HepG2 (cell line): ENCODE data around the gene CCDC181. TPM values are rescaled to one million over a fixed set of nuclear protein-coding genes. Genes with fewer than 3 reads are reported as not detected.

Experiments
- BCL6 ChIP-seq: IDR thresholded peaks from 2 replicates; pipeline ENCODE4 v1.6.1; 2016; ENCODE audit warnings: missing genetic modification reagents, missing compliant biosample characterization
- CCAR2 ChIP-seq: fragments of 200-400 bp; formaldehyde crosslinking; optimal IDR thresholded peaks from 2 replicates; pipeline ENCODE3; 2018; ENCODE audit warnings: low read depth, mild to moderate bottlenecking, low read length, moderate library complexity
- CREB1 ChIP-seq, 2 experiments: fragments of 450-650 bp in 1 of 2; IDR thresholded peaks; 2 replicates each; pipeline ENCODE4 v1.6.1; 2016 to 2017; ENCODE audit warnings: control low read depth in 1 of 2, mild to moderate bottlenecking in 1 of 2, missing compliant biosample characterization in 1 of 2, missing genetic modification characterization in 1 of 2
- HNRNPLL ChIP-seq: fragments of 200-400 bp; formaldehyde crosslinking; IDR thresholded peaks from 2 replicates; pipeline ENCODE4 v1.6.1; 2017; ENCODE audit warnings: mild to moderate bottlenecking, low read depth, low read length; ENCODE audit not compliant: poor library complexity, severe bottlenecking
- MYC ChIP-seq: sonication (generic); formaldehyde crosslinking; IDR thresholded peaks from 2 replicates; pipeline ENCODE4 v1.9.0; 2021; ENCODE audit warnings: missing genetic modification reagents, borderline replicate concordance
- NFKBIZ ChIP-seq: IDR thresholded peaks from 2 replicates; pipeline ENCODE4 v1.6.1; 2018; ENCODE audit warnings: missing genetic modification reagents, missing compliant biosample characterization
- SP5 ChIP-seq: IDR thresholded peaks from 2 replicates; pipeline ENCODE4 v1.6.1; 2016; ENCODE audit warnings: low read depth, borderline replicate concordance
- TCF7 ChIP-seq: sonication (generic); IDR thresholded peaks from 2 replicates; pipeline ENCODE4 v1.6.1; 2016; ENCODE audit warnings: antibody characterized with exemption, low read depth
- TEAD2 ChIP-seq: sonication (generic); formaldehyde crosslinking; IDR thresholded peaks from 2 replicates; pipeline ENCODE4 v1.9.0; 2021; ENCODE audit warnings: missing genetic modification reagents
- YY1 ChIP-seq: IDR thresholded peaks from 2 replicates; pipeline ENCODE4 v1.6.1; 2011; ENCODE audit warnings: low read length, low read depth, moderate library complexity, mild to moderate bottlenecking; ENCODE audit not compliant: insufficient read depth, insufficient replicate concordance
- ZNF136 ChIP-seq: sonication (generic); formaldehyde crosslinking; IDR thresholded peaks from 2 replicates; pipeline ENCODE4 v1.8.1; 2022; ENCODE audit warnings: low read depth, mild to moderate bottlenecking, moderate library complexity, missing genetic modification reagents
- ZNF24 ChIP-seq: fragments of 450-650 bp; IDR thresholded peaks from 2 replicates; pipeline ENCODE4 v1.6.1; 2017; ENCODE audit warnings: antibody characterized with exemption, mild to moderate bottlenecking
- ZNF496 ChIP-seq: sonication (generic); formaldehyde crosslinking; IDR thresholded peaks from 2 replicates; pipeline ENCODE4 v1.8.1; 2023; ENCODE audit warnings: mild to moderate bottlenecking, moderate library complexity, missing genetic modification reagents; ENCODE audit not compliant: insufficient replicate concordance
- ZNF598 ChIP-seq: sonication (generic); formaldehyde crosslinking; IDR thresholded peaks from 2 replicates; pipeline ENCODE4 v1.5.1; 2020; ENCODE audit warnings: mild to moderate bottlenecking, missing genetic modification reagents, borderline replicate concordance
- ZNF616 ChIP-seq: sonication (generic); formaldehyde crosslinking; IDR thresholded peaks from 2 replicates; pipeline ENCODE4 v1.5.0; 2020; ENCODE audit warnings: low read depth, mild to moderate bottlenecking, missing genetic modification reagents
- ZSCAN25 ChIP-seq: sonication (generic); formaldehyde crosslinking; IDR thresholded peaks from 2 replicates; pipeline ENCODE4 v1.8.0; 2022; ENCODE audit warnings: mild to moderate bottlenecking, missing genetic modification reagents
- polyA plus RNA-seq, 8 experiments: library from polyadenylated mRNA; depleted of rRNA in 3 of 8; stranded (reverse) in 7 of 8; unstranded in 1 of 8; fragments of >200 nt; fragmentation: Illumina TruSeq in 4 of 8; extraction: Trizol in 4 of 8; gene quantifications; 2 replicates each; pipeline versions ENCODE4 v1.2.1 to v1.2.3, GENCODE V29; 2011 to 2016; ENCODE audit warnings: low read depth in 4 of 8, missing spikeins in 1 of 8, mixed read lengths in 1 of 8; ENCODE audit not compliant: insufficient read depth in 1 of 8
- total RNA-seq, 5 experiments: library from RNA; depleted of rRNA; stranded (reverse); fragments of >200 nt; fragmentation: Illumina TruSeq; extraction: Trizol; gene quantifications; 2 replicates each; pipeline ENCODE4 v1.2.3, GENCODE V29; 2016; ENCODE audit warnings: low read depth in 1 of 5
- TF ChIP-seq, protein P1 (sequence below): sonication (generic); formaldehyde crosslinking; IDR thresholded peaks from 2 replicates; pipeline ENCODE4 v1.9.0; 2021; ENCODE audit warnings: mild to moderate bottlenecking, missing genetic modification reagents

The CCDC181 gene
- total and polyA plus RNA-seq, 2 of the 13 experiments (the other 11 are each of a cell fraction or from before 2014, with no cell fraction given), result 0.07 TPM; not detected in 1

DNA sequence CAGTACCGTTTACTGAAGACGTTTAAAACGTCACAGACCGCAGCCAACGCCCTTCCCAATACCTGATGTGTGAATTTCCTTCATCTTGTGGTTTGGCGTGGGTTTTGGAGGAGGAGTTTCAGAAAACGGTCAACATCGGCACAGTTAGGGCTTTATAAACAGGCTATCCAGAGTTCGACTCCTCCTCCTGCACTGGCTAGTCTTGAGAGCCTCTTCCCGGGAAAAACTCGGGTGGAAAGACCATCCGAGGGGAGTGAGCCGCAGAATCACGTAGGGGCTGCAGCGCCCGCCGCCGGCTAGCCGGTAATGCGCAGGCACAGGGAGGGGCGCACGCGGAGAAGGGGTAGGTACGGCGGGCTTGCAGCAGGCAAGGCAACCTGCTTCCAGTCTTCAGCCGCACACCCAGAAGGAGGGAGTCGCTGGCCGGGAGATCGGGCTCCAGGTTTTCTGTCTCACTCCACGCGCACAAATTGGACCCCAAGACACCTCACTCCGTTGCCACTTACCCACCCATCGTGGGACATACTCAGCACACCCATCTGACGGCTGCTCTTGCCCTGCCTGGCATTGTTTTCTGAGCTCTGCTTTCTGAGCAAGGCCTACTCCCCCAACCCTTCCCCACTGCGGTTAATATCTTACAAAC is 33.0 kb upstream of the CCDC181 start (continued):
- TF ChIP-seq CCAR2, result no peak
- TF ChIP-seq TCF7, result no peak
- no peak for TF ChIP-seq CREB1 (IDR thresholded peaks at IDR 0.05)
- no peak for TF ChIP-seq CREB1 (CRISPR knock-in tag; IDR thresholded peaks at IDR 0.05)
- no peak for TF ChIP-seq BCL6 (CRISPR knock-in tag)
- no peak for TF ChIP-seq TEAD2
- peak; percentile 69 for TF ChIP-seq ZSCAN25 (CRISPR knock-in tag)
- peak; percentile 71 for TF ChIP-seq HNRNPLL
- TF ChIP-seq, protein P1, sequence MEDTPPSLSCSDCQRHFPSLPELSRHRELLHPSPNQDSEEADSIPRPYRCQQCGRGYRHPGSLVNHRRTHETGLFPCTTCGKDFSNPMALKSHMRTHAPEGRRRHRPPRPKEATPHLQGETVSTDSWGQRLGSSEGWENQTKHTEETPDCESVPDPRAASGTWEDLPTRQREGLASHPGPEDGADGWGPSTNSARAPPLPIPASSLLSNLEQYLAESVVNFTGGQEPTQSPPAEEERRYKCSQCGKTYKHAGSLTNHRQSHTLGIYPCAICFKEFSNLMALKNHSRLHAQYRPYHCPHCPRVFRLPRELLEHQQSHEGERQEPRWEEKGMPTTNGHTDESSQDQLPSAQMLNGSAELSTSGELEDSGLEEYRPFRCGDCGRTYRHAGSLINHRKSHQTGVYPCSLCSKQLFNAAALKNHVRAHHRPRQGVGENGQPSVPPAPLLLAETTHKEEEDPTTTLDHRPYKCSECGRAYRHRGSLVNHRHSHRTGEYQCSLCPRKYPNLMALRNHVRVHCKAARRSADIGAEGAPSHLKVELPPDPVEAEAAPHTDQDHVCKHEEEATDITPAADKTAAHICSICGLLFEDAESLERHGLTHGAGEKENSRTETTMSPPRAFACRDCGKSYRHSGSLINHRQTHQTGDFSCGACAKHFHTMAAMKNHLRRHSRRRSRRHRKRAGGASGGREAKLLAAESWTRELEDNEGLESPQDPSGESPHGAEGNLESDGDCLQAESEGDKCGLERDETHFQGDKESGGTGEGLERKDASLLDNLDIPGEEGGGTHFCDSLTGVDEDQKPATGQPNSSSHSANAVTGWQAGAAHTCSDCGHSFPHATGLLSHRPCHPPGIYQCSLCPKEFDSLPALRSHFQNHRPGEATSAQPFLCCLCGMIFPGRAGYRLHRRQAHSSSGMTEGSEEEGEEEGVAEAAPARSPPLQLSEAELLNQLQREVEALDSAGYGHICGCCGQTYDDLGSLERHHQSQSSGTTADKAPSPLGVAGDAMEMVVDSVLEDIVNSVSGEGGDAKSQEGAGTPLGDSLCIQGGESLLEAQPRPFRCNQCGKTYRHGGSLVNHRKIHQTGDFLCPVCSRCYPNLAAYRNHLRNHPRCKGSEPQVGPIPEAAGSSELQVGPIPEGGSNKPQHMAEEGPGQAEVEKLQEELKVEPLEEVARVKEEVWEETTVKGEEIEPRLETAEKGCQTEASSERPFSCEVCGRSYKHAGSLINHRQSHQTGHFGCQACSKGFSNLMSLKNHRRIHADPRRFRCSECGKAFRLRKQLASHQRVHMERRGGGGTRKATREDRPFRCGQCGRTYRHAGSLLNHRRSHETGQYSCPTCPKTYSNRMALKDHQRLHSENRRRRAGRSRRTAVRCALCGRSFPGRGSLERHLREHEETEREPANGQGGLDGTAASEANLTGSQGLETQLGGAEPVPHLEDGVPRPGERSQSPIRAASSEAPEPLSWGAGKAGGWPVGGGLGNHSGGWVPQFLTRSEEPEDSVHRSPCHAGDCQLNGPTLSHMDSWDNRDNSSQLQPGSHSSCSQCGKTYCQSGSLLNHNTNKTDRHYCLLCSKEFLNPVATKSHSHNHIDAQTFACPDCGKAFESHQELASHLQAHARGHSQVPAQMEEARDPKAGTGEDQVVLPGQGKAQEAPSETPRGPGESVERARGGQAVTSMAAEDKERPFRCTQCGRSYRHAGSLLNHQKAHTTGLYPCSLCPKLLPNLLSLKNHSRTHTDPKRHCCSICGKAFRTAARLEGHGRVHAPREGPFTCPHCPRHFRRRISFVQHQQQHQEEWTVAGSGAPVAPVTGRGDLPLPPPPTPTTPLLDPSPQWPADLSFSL (CRISPR knock-in tag), result no peak
- TF ChIP-seq NFKBIZ (CRISPR knock-in tag), result no peak
- TF ChIP-seq YY1, result no peak
- TF ChIP-seq SP5 (CRISPR knock-in tag), result 0 out of 2 replicates have a peak, but pooled peaks have one; percentile 20
- TF ChIP-seq ZNF616, result no peak
- TF ChIP-seq ZNF24, result no peak
- no peak for TF ChIP-seq ZNF136 (CRISPR knock-in tag)
- TF ChIP-seq ZNF496 (CRISPR knock-in tag), result no peak
- TF ChIP-seq MYC (CRISPR knock-in tag), result peak; percentile 42; the same call in 1 of the 2 replicates
- TF ChIP-seq ZNF598, result peak; percentile 39; the same call in 1 of the 2 replicates
